Measurements from ENCODE around the gene PEBP1. TPM values are rescaled to one million over a fixed set of nuclear protein-coding genes. Genes with fewer than 3 reads are reported as not detected.

PEBP1 gene
- total RNA-seq, 1 experiment from 2014 or later = 189 TPM

DNA sequence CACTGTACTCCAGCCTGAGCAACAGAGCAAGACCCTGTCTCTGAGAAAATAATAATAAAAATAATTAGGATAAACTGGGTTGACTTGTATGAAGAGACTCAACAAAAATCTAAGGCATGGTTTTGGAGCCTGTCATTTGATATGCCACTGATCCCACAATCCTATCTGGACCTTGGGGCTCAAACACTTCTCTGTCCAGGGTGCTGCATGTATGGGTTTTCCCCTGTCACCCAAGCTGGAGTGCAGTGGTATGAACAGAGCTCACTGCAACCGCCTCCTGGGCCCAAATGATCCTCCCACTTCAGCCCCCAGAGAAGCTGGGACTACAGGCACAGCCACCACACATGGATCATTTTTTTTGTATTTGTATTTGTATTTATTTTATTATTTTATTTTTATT lies 26.8 kb upstream of the PEBP1 start:
- no TSS peak for BruUV-seq (replicated peaks)
- Histone ChIP-seq H3K4me2 (no peak overlapping the region), H3K27me3 (ENCODE audit: insufficient read depth, low read depth) (no peaks in the 10 kb centered on the region), H3K27ac (no peak overlapping the region), H3K36me3 (ENCODE audit: low read depth) (no peaks in the 10 kb centered on the region), H4K20me1 (ENCODE audit: insufficient read depth) (no peaks in the 10 kb centered on the region), H2AFZ (no peak overlapping the region), H3K9me3 (ENCODE audit: insufficient read depth, low read depth) (no peaks in the 10 kb centered on the region), H3F3A (ENCODE audit: insufficient read depth, low read depth) (no peaks in the 10 kb centered on the region), H3K9me2 (ENCODE audit: insufficient read depth) (no peaks in the 10 kb centered on the region), H3K4me3 (no peak overlapping the region), H3K79me2 (ENCODE audit: low read depth) (no peaks in the 10 kb centered on the region), H3K4me1 (replicated peaks; ENCODE audit: insufficient read depth) (no peaks in the 10 kb centered on the region; the same call in 1 of the 2 replicates)
- intact Hi-C loops (cut with micrococcal nuclease; ENCODE audit: unreplicated experiment) = no loop called here
- TF ChIP-seq, protein P1, sequence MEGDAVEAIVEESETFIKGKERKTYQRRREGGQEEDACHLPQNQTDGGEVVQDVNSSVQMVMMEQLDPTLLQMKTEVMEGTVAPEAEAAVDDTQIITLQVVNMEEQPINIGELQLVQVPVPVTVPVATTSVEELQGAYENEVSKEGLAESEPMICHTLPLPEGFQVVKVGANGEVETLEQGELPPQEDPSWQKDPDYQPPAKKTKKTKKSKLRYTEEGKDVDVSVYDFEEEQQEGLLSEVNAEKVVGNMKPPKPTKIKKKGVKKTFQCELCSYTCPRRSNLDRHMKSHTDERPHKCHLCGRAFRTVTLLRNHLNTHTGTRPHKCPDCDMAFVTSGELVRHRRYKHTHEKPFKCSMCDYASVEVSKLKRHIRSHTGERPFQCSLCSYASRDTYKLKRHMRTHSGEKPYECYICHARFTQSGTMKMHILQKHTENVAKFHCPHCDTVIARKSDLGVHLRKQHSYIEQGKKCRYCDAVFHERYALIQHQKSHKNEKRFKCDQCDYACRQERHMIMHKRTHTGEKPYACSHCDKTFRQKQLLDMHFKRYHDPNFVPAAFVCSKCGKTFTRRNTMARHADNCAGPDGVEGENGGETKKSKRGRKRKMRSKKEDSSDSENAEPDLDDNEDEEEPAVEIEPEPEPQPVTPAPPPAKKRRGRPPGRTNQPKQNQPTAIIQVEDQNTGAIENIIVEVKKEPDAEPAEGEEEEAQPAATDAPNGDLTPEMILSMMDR (conservative IDR thresholded peaks at IDR 0.05) = no peak
- no peak for TF ChIP-seq EZH2 (IDR thresholded peaks at IDR 0.05; ENCODE audit: low read depth)
- ChIA-PET POLR2A (ENCODE audit: unreplicated experiment) (interaction anchor here (0.6 kb wide), 1 partner anchor 49 kb away, joined by 3 read pairs; no protein-coding TSS in a partner anchor), CTCF (interaction anchor here (0.6 kb wide), 1 partner anchor 26 kb away, joined by 3 read pairs; no protein-coding TSS in a partner anchor)
- no peak for DNase-seq

DNA sequence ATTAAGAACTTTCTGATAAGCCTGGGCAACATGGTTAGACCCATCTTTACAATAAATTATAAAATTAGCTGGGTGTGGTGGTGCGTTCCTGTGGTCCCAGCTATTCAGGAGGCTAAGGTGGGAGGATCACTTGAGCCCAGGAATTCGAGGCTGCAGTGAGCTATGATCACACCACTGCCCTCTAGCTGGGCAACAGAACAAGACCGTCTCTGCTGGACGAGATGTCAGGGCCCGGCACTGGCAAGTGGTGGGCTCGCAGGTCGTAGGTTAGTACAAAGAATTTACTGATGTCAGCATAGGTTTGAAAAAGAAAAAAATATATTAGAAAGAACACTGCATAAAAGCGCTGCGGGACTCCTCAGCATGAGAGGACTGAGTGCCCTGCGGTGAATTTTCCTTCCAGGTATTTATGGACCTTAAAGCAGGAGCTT lies 16.5 kb upstream of the PEBP1 start:
- POLR2A ChIA-PET (ENCODE audit: unreplicated experiment) = no interaction called here
- no peaks in the 10 kb centered on the region for H4K20me1 ChIP-seq (ENCODE audit: insufficient read depth)
- H3K27ac ChIP-seq = no peak overlapping the region
- no peaks in the 10 kb centered on the region for H3K9me2 ChIP-seq (ENCODE audit: insufficient read depth)
- H3K36me3 ChIP-seq (ENCODE audit: low read depth) = no peaks in the 10 kb centered on the region
- no peak overlapping the region for H3K4me3 ChIP-seq
- BruUV-seq (replicated peaks) = no TSS peak
- H3K4me1 ChIP-seq (replicated peaks; ENCODE audit: insufficient read depth) = no peaks in the 10 kb centered on the region
- intact Hi-C loops (cut with micrococcal nuclease; ENCODE audit: unreplicated experiment) = no loop called here
- no peak overlapping the region for H2AFZ ChIP-seq
- peaks cover 4% of the 10 kb centered on the region; the same call in 1 of the 2 replicates for H3F3A ChIP-seq (ENCODE audit: insufficient read depth, low read depth)
- TF ChIP-seq EZH2 (IDR thresholded peaks at IDR 0.05; ENCODE audit: low read depth) = no peak
- TF ChIP-seq, protein P1 (conservative IDR thresholded peaks at IDR 0.05) = no peak
- DNase-seq = no peak
- H3K79me2 ChIP-seq (ENCODE audit: low read depth) = no peaks in the 10 kb centered on the region
- CTCF ChIA-PET = no interaction called here
- no peaks in the 10 kb centered on the region for H3K9me3 ChIP-seq (ENCODE audit: insufficient read depth, low read depth)
- no peak overlapping the region for H3K4me2 ChIP-seq
- no peaks in the 10 kb centered on the region for H3K27me3 ChIP-seq (ENCODE audit: insufficient read depth, low read depth)

DNA sequence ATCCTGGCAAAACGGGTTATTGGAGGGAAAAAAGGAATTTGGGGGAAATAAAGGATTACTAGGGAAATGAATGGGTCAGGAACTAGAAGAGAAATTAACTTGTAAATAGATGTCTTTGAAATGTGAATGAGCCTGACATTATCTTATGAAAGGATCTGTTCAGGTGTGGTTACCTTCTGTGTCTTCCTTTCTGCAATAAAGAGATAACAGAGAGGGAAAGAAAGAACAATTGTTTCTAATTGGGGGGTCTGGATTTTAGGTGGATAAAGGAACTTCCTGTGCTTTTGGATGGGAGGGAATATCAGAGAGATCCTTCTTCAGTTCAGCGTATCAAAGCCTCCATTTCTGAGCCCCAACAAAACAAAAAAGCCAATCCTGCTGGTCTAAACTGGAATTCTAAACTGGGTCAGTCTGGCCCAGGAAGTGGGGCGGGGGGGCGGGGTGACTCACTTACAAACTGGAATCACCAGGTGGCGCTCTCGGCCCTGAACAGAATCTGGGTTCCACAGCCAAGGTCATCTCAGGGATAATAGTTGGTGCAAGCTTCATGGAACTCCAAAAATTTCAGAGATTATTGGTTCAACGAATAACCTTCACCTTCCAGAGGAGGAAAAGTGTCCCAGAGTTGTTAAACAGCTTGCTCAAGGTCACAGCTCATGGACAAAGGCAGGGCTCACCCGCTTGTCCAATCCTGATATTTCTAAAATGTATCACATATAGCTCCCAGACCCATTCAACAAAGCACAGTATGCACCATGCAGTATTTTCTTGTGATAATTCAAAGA lies 15.2 kb upstream of the PEBP1 start:
- BruUV-seq (replicated peaks) = no TSS peak
- no peak overlapping the region for H2AFZ ChIP-seq
- intact Hi-C loops (cut with micrococcal nuclease; ENCODE audit: unreplicated experiment) = loop anchor here (1.0 to 5.0 kb wide), 3 partner anchors 62 to 256 kb away; partner anchors contain the start of genes SUDS3 and TAOK3
- TF ChIP-seq, protein P1 (conservative IDR thresholded peaks at IDR 0.05) = peak; percentile 67
- TF ChIP-seq EZH2 (IDR thresholded peaks at IDR 0.05; ENCODE audit: low read depth) = no peak
- H3K9me3 ChIP-seq (ENCODE audit: insufficient read depth, low read depth) = no peaks in the 10 kb centered on the region
- H3K4me1 ChIP-seq (replicated peaks; ENCODE audit: insufficient read depth) = no peaks in the 10 kb centered on the region
- H3K27me3 ChIP-seq (ENCODE audit: insufficient read depth, low read depth) = no peaks in the 10 kb centered on the region
- ChIA-PET CTCF (interaction anchor here (0.7 to 1.2 kb wide), 4 partner anchors 15 to 255 kb away, joined by 3 to 9 read pairs (median 4); partner anchors contain the start of gene PEBP1), POLR2A (ENCODE audit: unreplicated experiment) (interaction anchor here (0.6 kb wide), 1 partner anchor 33 kb away, joined by 22 read pairs; no protein-coding TSS in a partner anchor)
- H3K36me3 ChIP-seq (ENCODE audit: low read depth) = no peaks in the 10 kb centered on the region
- no peak overlapping the region for H3K4me3 ChIP-seq
- H3K27ac ChIP-seq = no peak overlapping the region
- no peaks in the 10 kb centered on the region for H3K9me2 ChIP-seq (ENCODE audit: insufficient read depth)
- no peak overlapping the region for H3K4me2 ChIP-seq
- no peaks in the 10 kb centered on the region for H3K79me2 ChIP-seq (ENCODE audit: low read depth)
- H3F3A ChIP-seq (ENCODE audit: insufficient read depth, low read depth) = peaks cover 4% of the 10 kb centered on the region; the same call in 1 of the 2 replicates
- DNase-seq = peak in 1 of 2 experiments; percentile 51
- H4K20me1 ChIP-seq (ENCODE audit: insufficient read depth) = no peaks in the 10 kb centered on the region

Measured in PC-9 (cell line).